COR-L47 (cell line): ENCODE results near the gene GPSM3.
"Not testable (repeated sequence)": the region's sequence is repeated elsewhere in the genome, so short reads cannot be mapped to it uniquely, and the experiment has no call there.

Experiments
- DNase-seq: peaks from one replicate; lab custom pipeline; 2025; lab: John Stamatoyannopoulos, UW

GPSM3 gene, protein sequence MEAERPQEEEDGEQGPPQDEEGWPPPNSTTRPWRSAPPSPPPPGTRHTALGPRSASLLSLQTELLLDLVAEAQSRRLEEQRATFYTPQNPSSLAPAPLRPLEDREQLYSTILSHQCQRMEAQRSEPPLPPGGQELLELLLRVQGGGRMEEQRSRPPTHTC

GRCh38 chr6:32192608-32193039, at the start of gene GPSM3:
Gene GPSM3 (minus strand): TSS chr6:32192643. CDS start chr6:32192513, 130 bp downstream.
- DNase-seq: peak; percentile 11

DNA sequence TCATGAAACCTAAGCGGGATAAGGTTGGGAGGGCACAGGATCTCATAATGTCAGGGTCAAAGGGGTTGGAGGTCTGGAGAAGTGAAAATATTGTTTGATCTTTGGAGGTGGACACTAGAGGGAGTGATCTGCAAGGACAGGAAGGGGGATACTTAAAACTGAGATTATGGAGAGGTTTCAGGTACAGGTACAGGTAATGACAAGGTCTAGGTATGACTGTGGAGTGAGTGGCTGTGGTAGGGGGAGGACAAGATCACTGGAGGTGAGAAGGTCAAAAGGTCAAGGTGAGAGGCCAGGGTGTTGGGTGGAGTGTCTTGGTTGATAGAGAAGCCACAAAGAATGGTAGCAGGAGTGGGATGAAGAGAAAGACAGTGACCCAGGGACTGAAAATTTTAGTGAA, 48.2 kb upstream of the GPSM3 start:
- no peak for DNase-seq

DNA sequence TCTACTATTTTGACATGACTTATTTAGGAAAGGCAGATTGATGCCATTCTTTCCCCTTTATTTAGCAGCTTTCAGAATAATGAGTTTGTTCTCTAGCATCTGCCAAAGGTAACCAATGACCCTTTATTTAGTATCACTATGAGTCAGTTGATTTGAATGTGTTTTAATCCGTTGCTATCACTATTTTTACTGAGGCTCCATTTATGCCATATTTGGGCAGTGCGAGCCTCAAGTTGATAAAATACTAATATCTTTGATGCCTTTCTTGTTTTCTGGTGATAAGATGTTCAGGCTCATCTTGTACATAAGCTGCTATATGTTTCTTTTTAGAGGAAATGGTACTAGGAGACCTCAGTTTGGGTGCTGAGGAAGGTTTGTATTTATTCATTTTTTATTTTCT, 47.0 kb upstream of the GPSM3 start:
- no peak for DNase-seq

- DNase-seq: no peak
Measured at GRCh38 chr6:32234934-32235333, 42.5 kb upstream of the GPSM3 start.

DNA sequence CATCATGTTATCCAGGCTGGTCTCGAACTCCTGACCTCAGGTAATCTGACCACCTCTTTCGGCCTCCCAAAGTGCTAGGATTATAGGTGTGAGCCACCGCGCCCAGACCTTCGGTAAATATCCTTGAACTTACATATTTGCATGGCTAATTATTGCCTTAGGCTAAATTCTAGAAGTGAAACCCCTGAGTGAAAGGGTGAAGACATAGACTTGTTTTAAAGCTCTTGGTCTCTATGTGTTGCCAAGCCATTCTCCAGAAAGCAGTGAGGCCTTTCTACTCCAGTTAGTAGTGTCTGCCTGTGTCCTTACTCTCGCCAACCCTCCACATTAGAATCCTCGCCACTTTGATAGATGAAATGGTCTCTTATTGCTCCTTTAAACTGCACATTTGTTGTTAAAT, 34.0 kb upstream of the GPSM3 start:
- DNase-seq: no peak

GRCh38 chr6:32224696-32225095, 32.3 kb upstream of the GPSM3 start:
- DNase-seq: no peak

DNA sequence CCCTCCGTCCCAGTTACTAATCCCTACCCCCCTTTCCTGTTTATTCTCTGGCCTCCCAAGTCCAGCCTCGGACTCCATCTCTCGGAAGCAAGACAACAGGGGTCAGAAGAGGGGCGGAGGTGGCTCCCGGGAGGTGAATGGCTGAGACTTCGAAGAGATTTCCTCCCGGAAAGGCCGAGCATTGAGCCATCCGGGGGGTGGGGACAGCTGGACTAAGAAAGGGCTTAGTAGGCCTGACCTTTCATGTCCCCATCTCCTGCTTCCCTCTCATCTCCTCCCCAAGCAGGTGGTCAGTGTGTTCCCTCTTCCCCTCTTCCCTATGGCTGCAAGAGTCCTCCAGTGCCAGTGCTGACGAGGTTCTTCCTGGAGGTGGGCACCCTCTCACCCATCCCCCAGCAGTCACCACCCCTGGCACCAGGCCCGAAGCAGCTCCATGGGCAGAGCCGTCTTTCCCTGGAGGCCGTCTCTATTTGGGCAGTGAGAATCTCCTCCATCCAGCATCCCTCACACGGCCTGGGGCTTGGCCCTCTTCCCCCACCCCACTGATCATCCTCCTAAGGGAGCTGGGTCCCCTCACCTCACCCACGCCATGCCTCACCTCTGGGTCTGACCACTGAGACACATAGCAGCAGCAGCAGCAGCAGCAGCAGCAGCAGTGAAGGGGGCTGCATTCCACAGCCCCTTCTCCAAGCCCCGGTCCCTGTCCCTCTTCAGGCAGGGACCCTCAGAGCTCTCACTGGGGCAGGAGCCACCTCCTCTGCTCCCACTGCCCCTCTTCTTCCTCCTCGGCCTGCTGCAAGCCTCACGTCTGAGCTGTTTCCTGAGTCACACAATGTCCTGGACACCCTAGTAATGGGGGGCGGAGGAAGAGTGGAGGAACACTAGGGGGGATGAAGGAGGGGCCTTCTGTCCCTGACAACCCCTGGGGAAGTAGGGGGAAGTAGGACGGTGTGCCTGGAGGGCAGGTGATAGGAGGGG, 31.1 kb upstream of the GPSM3 start, which contains the start of gene NOTCH4:
Gene NOTCH4, minus strand, starts transcription at position 810 of the 978 bp plus-strand sequence. Its CDS starts 139 bp downstream, at position 671.
- no peak for DNase-seq

DNA sequence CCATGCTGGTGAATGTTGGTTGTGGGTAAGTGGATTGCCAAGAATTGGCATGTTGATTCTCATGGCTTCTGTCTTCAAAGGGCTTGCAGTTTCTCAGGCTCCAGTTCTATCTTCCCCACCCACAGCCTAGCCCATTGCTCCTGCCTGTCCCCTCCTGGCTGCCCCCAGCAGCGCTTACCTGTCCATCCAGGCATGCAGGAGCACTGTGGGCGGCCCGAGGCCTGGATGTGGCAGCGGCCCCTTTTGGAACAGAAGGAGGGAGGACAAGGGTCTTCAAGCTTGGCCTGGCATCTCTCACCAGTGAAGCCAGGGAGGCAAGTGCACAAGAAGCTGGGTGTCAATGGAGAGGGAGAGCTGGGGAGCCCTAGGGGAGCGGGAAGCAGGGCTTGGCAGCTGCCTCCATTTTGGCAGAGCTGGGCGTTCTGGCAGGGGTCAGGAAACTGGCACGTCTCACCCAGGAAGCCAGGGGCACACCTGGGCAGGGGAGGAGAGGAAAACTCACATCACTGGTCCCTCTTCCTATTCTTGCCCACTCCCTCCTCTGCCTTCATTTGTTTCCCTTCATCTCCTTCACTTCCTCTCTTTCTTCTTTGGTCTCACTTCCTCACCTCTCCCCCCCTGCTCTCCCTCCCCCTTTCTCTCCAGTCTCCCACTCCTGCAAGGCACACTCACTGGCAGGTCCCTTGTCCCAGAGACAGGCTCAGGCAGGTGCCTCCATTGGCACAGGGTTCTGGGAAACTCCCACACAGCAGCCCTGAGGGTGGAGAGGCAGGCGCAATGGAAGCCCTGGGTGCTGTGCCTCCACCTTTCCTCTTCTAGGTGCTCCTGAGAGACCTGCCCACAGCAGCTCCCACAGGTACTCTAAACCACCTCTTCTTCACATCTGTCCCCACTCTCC, 30.1 kb upstream of the GPSM3 start:
- DNase-seq: no peak

DNA sequence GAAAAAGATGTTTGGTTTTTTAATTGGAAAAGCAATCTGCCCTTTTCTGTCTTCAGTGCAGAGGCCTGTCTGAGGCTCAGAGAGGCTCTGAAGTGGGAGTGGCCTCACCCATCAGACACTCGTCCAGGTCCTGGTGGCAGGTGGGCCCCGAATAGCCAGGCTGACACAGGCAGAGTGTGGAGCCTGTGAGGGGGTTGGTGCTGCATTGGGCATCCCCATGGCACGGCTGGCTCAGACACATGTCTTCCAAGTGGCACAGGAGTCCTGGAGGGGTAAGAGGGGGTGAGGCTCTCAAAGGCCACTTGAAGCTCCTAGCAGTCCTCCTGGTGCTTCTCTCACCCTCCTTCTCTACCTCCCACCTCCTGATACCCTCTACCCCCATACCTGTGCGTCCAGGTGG, 27.6 kb upstream of the GPSM3 start:
- DNase-seq: no peak

- no peak for DNase-seq
Measured at GRCh38 chr6:32218167-32218566, 25.7 kb upstream of the GPSM3 start.

DNA sequence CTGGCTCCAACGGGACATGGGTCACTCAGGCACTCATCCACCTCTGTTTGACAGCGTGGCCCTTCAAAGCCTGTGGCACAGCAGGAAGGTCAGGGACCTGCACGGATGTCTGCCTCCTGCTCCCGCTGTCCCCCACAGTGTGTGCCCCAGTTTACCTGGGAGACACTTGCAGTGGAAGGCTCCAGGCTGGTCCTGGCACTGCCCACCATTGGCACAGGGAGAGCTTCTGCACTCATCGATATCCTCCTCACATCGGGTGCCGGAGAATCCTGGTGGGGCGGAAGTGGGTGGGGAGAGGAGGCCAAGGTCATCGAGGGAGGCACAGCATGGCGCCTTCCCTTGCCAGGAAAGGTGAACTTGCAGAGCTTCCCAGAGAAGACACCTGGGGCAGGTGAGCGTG, 24.6 kb upstream of the GPSM3 start:
- DNase-seq: no peak

- no peak for DNase-seq
Measured at GRCh38 chr6:32216285-32216684, 23.8 kb upstream of the GPSM3 start.

DNA sequence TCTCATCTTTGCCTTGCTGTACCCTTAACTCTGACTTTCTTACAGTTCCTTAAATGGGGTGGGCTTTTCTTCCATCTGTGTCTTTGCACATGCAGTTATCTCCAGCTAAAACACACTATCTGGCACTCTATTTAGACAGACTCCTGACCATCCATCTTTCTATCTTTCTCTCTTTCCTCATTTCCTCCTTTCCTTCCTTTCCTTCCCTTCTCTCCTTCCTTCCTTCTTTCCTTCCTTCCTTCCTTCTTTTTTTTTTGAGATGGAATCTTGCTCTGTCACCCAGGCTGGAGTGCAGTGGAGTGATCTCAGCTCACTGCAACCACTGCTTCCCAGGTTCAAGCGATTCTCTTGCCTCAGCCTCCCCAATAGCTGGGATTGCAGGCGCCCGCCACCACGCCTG, 23.2 kb upstream of the GPSM3 start:
- no peak for DNase-seq

- DNase-seq: no peak
Measured at GRCh38 chr6:32214126-32214525, 21.7 kb upstream of the GPSM3 start.

GRCh38 chr6:32213649-32214048, 21.2 kb upstream of the GPSM3 start:
- no peak for DNase-seq

DNA sequence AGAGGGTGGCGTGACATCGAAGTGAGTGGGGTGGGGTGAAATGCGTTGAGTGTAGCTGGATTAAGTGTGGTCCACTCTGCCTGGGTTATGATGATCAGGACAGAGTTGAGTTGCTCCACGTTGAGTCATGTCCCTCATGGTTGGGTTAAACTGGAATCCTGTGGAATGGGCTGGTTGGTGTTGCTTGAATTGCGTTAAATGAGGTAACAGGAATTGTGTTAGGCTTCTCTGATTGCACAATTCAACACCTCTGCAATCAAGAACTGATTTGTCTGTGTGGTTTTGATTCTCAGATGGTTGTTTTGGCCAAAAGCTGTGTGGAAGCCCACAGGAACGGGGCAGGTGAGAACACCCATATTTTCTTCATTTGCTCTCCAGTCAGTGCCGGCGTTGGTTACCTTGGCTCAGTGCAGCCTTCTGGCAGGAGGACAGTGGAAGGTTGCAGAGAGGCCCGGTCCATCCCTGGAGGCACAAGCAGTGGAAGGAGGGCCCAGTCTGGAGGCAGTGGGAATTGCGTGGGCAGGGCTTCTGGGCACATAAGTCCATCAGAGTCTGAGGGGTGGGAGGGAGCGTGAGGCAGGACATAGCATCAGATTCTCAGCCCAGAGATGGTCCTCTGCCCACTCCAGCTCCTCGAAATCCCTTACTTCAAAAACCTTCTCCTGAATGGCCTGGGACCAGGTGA, 19.8 kb upstream of the GPSM3 start:
- no peak for DNase-seq

DNA sequence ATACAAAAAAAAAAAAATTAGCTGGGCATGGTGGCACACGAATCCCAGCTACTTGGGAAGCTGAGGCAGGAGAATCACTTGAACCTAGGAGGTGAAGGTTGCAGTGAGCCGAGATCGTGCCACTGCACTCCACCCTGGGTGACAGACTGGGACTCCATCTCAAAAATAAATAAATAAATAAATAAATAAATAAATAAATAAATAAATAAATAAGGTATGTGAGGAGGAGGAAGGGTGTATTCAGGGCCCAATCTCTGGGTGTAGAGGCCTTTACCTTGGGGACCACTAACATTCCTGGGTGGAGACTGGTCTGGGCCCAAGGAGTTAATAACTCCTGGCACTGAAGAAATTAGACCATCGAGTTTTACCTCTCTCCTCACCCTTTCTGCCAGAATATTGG, 19.0 kb upstream of the GPSM3 start:
- DNase-seq: not testable (repeated sequence)

GRCh38 chr6:32210191-32210601, 17.8 kb upstream of the GPSM3 start:
- no peak for DNase-seq

GRCh38 chr6:32208996-32209395, 16.6 kb upstream of the GPSM3 start:
- no peak for DNase-seq

DNA sequence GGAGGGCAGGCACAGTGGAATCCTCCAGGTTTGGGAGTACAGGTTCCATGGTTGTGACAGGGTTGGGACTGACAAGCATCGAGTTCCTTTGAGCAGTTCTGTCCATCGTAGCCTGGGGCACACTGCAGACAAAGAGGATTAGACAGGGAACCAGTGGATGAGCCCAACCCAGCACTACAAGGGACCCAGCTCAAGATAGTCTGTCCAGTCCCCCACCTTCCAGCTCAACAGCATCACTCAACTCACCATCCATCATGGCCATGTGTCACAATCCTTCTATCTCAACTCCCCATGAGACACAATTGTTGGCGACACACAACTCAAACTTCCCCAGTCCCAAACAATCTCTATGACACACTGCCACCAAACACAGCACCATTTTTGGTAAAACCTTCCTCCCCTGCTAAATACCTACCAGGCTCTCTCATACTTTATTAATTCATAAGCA, 11.8 kb upstream of the GPSM3 start:
- DNase-seq: no peak

DNA sequence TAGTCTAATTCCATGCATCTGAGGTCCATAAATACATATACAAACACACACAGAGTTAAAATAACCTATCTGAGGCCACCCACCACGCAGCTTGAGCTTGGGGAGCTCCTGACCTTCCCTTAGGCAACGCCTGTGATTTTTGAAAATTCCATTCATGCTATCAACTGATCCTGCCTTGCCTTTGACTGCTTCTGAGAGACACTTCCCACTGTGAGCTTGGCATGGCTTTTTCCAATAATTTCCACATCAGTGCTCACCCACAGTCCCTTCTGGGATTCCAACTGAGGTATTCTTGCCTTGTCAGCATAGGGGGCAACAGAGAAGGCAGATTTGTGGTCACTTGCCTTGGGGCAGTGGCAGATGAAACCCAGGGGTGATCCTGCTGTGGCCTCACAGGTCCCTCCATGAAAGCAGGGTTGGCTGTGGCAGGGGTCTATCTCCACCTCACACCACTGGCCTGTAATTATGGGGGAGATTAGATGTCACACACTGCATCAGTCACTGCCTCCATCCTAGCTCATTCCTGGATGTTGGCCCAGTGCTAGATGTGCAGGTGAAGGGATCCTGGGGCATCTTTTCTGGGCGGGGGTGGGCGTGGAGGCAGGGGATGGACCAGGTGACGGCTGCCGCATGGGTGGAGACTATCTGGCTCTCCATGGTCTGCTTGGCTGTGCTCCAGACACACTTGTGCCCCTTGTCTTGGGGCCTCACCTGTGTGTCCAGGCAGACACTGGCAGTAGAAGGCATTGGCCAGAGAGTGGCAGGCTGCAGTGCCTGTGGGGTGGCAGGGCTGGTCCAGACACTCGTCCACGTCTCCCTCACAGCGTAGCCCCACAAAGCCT, 11.2 kb upstream of the GPSM3 start:
- peak; percentile 69 for DNase-seq
